NAMALWA (cell line): ENCODE data around the gene AUTS2.
"Not testable (repeated sequence)": the region's sequence is repeated elsewhere in the genome, so short reads cannot be mapped to it uniquely, and the experiment has no call there.

Experiments used
- DNase-seq: peaks from one replicate; pipeline ENCODE4 v3.0.0-alpha.2; 2015; ENCODE audit warnings: low spot score

AUTS2 gene

DNA sequence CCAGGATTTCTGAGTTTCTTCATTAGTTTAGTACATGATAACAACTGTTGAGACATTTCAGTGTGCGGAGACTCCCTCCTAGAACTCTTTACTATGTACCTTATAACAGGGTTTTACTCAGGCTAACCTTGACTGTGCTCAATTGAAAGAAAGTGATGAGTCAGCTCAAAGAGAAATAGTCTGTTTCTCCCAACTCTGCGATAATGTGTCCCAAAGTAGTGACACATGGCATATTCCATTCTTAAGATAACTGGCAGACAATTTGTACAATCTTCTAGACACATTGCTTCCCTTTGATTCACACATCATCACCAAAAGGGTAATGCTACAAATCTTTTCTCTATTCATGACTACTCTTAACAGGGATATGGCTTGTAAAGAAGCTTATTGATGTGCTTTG is 645.2 kb downstream of the AUTS2 start:
- no peak for DNase-seq

- DNase-seq, result no peak
These were observed 659.6 kb downstream of the AUTS2 start for GRCh38 chr7:70257921-70258320.

DNA sequence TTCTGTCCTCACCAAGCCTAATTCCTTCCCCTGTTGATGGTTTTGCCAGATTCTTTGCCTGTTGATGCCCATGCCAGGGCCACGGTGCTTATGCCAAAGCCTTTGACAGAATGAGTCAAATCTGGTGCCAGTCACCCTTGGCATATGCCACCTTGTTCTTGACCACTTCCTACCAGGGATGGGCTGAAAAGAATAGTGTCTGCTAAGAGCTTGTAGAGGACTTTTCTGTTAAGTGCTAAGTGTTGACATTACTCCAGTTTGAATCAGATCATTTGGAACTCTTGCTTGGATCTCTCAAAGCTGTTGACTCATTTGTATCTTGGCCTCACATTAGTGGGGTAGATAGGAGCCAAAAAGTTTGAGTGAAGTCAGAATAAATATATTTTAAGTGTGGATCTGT is 661.2 kb downstream of the AUTS2 start:
- DNase-seq, result no peak

DNA sequence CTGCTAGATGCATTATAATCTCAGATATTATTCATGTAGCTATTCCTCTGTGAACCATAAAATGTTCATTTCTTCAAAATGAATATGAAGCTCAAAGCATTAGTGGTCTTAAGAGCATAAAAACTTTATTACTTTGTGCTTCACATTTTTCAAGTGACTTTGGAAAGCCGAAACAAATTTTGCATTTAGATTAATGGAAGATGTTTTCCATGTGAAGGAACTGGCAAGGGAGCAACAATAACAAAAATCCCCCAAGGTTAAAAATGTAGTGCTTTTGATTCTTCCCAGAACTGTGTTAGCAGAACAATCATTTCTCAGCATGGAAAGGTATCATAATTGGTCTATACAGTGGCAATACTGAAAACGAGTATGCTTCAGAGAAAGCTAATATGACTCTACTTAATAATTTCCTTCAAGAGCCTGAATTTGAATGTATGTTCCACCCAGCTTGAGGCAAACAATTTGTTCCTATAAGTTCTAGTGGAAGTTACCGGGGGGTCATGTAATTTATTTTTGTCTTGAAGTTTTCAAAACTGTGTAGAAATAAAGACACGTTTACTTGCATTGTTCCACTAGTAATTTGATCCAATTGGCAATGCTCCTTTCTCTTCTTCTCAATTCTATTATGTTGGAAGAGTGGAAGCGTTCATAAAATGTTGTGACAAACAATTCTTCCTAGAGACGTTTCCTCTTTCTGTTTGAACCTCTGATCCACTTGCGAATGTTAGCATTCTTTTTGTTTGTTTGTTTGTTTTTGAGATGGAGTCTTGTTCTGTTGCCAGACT is 665.4 kb downstream of the AUTS2 start:
- no peak for DNase-seq

DNA sequence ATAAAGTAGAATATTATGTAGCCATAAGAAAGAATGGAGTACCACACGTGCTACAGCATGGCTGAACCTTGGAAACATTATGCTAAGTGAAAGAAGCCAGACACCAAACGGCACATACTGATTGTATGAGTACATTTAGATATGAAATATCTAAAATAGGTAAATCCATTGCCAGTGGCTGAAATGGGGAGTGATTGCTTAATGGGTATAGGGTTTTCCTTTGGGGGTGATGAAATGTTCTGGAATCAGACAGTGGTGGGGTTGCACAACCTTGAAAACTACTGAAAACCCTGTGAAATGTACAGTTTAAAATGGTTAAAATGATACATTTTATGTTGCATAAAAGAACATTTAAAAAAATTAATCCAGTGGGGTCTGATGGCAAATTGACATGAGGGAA is 667.9 kb downstream of the AUTS2 start:
- DNase-seq, result no peak

DNA sequence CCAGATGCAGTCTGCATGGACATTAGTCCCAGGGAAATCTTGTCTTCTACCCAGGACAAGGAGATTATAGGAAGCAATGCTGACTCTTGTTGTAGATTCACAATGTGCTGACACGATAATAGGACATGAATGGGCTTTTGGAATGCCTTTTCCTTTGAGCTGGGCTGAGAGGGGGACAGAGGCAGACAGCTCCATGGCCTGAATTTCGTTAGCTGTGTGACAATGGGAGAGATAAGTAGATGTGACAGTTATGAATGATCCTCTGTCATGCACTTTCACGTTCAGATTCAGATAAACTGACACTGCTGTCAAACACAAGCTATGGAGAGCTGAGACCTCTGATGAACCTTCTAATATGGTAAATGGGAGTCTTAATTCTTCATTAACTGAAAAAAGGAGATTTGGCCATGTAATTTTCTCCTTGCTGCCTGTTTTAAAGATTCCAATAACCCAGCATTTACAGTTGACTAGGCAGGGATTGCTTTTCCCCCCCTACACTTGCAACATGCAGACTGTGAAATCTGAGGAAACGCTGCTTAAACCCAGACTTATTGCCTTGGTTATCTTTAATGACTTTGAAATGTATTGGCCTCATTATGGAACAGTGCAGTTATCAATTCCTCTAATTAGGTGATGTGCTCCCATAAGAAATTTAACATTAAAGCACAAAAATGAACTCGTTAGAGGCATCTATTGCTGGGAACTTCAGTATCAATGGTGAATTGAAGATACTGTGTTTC is 669.3 kb downstream of the AUTS2 start:
- DNase-seq, result no peak

DNA sequence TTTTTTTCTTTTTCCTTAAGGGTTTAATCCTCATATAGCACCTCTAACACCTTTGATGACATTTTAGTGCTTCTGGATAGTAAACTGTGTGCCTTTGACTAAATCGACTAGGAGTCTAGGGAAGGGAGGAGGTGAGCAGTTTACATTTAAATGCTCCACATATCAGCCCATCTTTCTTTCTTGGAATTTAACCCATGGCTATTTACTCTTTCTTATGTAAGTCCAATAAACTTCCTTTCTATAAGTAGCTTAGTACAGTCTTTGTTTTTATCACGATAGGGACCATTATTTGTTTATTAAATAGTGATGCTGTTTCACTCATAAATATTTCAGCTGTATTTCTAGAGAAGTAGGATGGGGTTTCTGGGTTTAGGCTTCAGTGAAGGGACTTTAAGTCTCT is 669.9 kb downstream of the AUTS2 start:
- no peak for DNase-seq

- no peak for DNase-seq
These were observed 671.9 kb downstream of the AUTS2 start for GRCh38 chr7:70270149-70270548.

GRCh38 chr7:70271617-70272081 is 673.4 kb downstream of the AUTS2 start:
- no peak for DNase-seq

GRCh38 chr7:70275570-70275969 is 677.3 kb downstream of the AUTS2 start:
- not testable (repeated sequence) for DNase-seq

GRCh38 chr7:70285187-70285586 is 686.9 kb downstream of the AUTS2 start:
- DNase-seq, result no peak

DNA sequence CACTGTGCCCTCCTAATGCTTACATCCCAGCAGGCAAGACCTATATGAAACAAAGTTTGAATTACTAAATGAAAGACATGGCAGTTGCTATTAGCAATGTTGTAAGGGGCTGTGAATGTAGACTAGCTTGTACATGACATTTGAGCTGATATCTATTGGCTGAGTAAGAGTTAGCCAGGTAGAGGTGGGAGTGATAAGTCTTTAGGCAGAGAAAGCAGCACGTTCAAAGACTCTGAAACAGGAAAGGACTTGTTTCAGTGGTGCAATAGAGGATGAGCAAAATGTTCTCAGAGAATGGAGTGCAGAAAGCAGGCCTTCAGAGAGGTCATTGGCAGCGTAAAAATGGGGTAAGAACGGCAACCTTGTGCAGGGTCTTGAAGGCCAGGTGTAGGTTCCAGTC is 687.6 kb downstream of the AUTS2 start:
- no peak for DNase-seq

GRCh38 chr7:70288781-70289456 is 690.6 kb downstream of the AUTS2 start:
- DNase-seq, result no peak

DNA sequence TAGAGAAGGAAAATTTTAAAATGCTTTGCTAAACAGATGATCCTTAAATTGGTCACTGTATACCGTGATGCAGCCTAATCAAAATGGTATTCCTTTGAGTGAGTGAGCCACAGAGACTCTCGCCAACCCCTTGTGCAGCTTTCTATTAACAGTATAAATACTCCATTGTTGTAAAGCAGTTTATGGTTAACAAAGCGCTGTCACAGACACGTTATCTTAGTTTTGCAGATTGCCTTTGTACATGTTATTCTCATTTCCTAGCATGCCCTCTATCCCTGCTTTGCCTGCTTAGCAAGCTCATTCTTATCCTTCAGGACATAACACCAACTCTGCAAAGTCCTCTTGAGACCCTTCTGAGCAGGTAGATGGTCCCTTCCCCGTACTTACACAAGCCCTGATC is 694.4 kb downstream of the AUTS2 start:
- DNase-seq, result no peak

- no peak for DNase-seq
These were observed 696.1 kb downstream of the AUTS2 start for GRCh38 chr7:70294211-70294911.

DNA sequence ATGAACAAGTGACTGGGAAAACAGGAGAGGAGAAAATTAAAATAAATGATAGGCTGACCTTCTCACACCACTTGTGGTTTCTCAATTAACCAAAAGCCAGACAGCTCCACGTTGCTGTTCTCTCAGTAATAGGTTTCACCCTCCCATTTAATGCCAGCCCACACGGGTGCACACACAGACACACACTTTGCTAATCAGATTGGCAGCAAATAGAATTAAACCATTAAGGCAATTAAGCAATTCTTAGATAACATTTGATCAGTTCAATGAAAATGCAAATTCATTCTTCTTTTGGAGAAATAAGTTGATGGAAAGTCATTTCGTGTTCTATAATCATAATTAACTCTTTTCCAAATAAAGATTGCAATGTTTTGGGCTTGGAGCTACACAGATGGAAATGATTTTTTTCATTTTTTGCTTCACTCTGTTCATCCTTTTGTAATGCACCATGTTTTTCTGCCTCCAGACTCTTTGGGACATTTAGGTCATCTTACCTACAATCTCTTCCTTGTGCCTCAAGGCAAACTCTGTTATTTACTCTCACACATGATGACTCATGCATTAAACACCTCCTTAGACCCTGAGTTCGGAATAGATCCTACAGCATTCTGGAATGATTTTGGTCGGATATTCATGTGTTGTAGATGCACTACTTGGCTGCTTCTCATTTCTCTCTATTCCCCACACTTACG is 700.7 kb downstream of the AUTS2 start:
- DNase-seq, result no peak

DNA sequence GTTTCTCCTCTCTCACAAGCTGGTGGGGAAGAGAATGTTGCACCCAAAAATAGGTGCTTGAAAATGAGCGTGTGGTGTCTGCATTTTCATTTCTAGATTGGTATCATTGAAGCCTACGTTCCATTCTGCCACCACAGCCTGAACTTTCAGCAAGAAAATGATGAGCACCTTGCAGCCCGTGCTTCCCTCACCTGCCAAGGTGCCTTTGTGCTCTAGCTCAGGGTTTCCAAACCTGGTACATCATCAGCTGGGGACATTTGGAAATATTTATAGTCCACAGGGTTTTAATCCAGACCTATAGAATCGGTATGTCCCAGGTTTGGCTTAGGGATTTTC is 701.2 kb downstream of the AUTS2 start:
- DNase-seq, result no peak

DNA sequence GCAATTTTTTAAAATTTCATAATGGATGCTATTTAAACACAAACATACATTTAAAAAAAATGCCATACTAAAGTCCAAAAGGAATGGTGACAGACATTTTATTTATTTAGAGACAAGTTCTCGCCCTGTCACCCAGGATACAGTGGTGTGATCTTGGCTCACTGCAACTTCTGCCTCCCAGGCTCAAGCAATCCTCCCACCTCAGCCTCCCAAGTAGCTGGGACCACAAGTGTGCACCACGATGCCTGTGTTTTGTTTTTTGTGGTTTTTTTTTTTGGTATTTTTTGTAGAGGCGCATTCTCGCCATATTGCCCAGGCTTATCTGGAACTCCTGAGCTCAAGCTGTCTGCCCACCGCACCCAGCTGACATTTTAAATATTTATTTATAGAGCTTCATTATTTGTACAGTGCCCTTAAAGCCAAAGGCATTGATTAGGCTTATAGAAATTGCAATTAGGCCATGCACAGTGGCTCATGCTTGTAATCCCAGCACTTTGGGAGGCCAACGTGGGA is 703.5 kb downstream of the AUTS2 start:
- no peak for DNase-seq

DNA sequence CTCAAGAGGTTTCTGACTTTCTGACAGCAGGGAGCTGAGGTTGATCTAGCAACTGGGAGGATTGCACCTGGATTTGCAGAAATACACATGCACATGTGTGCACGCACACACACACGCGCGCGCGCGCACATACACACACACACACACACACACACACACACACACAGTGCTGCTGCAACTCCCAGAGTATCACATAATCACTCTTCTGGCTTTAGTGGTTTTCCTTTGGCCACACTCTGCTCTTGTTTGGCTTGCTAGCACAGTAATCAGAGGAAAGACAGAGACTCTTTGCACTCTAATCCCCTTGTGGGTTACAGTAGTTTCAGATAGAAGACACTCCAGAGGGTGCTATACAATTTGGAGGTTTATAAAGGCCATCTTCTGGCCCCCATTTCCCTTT is 705.0 kb downstream of the AUTS2 start:
- no peak for DNase-seq

GRCh38 chr7:70303780-70304179 is 705.5 kb downstream of the AUTS2 start:
- no peak for DNase-seq

GRCh38 chr7:70306173-70306572 is 707.9 kb downstream of the AUTS2 start:
- no peak for DNase-seq
